ENCODE data around the gene ST6GAL1.
"Not testable (repeated sequence)": the region's sequence is repeated elsewhere in the genome, so short reads cannot be mapped to it uniquely, and the experiment has no call there.

The ST6GAL1 gene

GRCh38 chr3:186994000-186994955 lies 64.0 kb downstream of the ST6GAL1 start:
- DNase-seq (ENCODE audit: low spot score) = no peak

GRCh38 chr3:186996356-186996755 lies 66.0 kb downstream of the ST6GAL1 start:
- DNase-seq (ENCODE audit: low spot score) = no peak

GRCh38 chr3:186997061-186997460 lies 66.7 kb downstream of the ST6GAL1 start:
- no peak for DNase-seq (ENCODE audit: low spot score)

GRCh38 chr3:186997473-186997939 lies 67.2 kb downstream of the ST6GAL1 start:
- no peak for DNase-seq (ENCODE audit: low spot score)

GRCh38 chr3:186998937-186999368 lies 68.6 kb downstream of the ST6GAL1 start:
- DNase-seq (ENCODE audit: low spot score) = no peak

GRCh38 chr3:187000711-187001151 lies 70.4 kb downstream of the ST6GAL1 start:
- DNase-seq (ENCODE audit: low spot score) = no peak

- no peak for DNase-seq (ENCODE audit: low spot score)
Observed at GRCh38 chr3:187002915-187003314, 72.6 kb downstream of the ST6GAL1 start.

- DNase-seq (ENCODE audit: low spot score) = no peak
Observed at GRCh38 chr3:187005827-187006481, 75.6 kb downstream of the ST6GAL1 start.

GRCh38 chr3:187006864-187007630 lies 76.7 kb downstream of the ST6GAL1 start:
- DNase-seq (ENCODE audit: low spot score) = no peak

- not testable (repeated sequence) for DNase-seq (ENCODE audit: low spot score)
Observed at GRCh38 chr3:187010382-187010781, 80.1 kb downstream of the ST6GAL1 start.

- DNase-seq (ENCODE audit: low spot score) = no peak
Observed at GRCh38 chr3:187011915-187012314, 81.6 kb downstream of the ST6GAL1 start.

GRCh38 chr3:187012609-187013051 lies 82.3 kb downstream of the ST6GAL1 start:
- DNase-seq (ENCODE audit: low spot score) = no peak

GRCh38 chr3:187013159-187013716 lies 82.9 kb downstream of the ST6GAL1 start:
- DNase-seq (ENCODE audit: low spot score) = no peak

- no peak for DNase-seq (ENCODE audit: low spot score)
Observed at GRCh38 chr3:187014417-187014864, 84.1 kb downstream of the ST6GAL1 start.

- no peak for DNase-seq (ENCODE audit: low spot score)
Observed at GRCh38 chr3:187015903-187016638, 85.7 kb downstream of the ST6GAL1 start.

- DNase-seq (ENCODE audit: low spot score) = peak; percentile 32
Observed at GRCh38 chr3:187016639-187017345, 86.5 kb downstream of the ST6GAL1 start.

GRCh38 chr3:187017511-187018230 lies 87.3 kb downstream of the ST6GAL1 start:
- DNase-seq (ENCODE audit: low spot score) = no peak

GRCh38 chr3:187019542-187020072 lies 89.3 kb downstream of the ST6GAL1 start:
- DNase-seq (ENCODE audit: low spot score) = no peak

- DNase-seq (ENCODE audit: low spot score) = no peak
Observed at GRCh38 chr3:187020376-187020775, 90.0 kb downstream of the ST6GAL1 start.
